PFSK-1 (cell line): ENCODE data around the gene TPPP3.

Source experiments
- POLR2AphosphoS5 ChIP-seq: IDR thresholded peaks from 2 replicates; pipeline ENCODE4 v1.6.1; 2012; ENCODE audit warnings: low read depth, mild to moderate bottlenecking, control low read depth, low read length, moderate library complexity
- SIN3A ChIP-seq: IDR thresholded peaks from 2 replicates; pipeline ENCODE4 v1.6.1; 2012; ENCODE audit warnings: mild to moderate bottlenecking, low read length, moderate library complexity, borderline replicate concordance; ENCODE audit not compliant: insufficient read depth
- TAF1 ChIP-seq: IDR thresholded peaks from 2 replicates; pipeline ENCODE4 v1.6.1; 2012; ENCODE audit warnings: low read length, control low read depth, borderline replicate concordance; ENCODE audit not compliant: insufficient read depth

GRCh38 chr16:67423611-67424260, 30.4 kb upstream of the TPPP3 start:
- TF ChIP-seq TAF1 (no peak), POLR2AphosphoS5 (no peak), SIN3A (no peak)
